Large intestine (tissue), 3 donors: ENCODE measurements around the gene HSD17B12. TPM values are rescaled to one million over a fixed set of nuclear protein-coding genes. Genes with fewer than 3 reads are reported as not detected.

Experiments used
- DNase-seq, 2 donors: peaks; one replicate each; pipeline versions ENCODE4 v3.0.0 to v3.0.0-alpha.2; 2013
- H3K27ac ChIP-seq: one replicate; pipeline ENCODE4 v1.5.1; 2013; ENCODE audit warnings: low read length
- H3K27me3 ChIP-seq: 2 replicates; pipeline ENCODE4 v1.6.1; 2013; ENCODE audit warnings: low read length; ENCODE audit not compliant: control insufficient read depth, insufficient read depth
- H3K36me3 ChIP-seq: 2 replicates; pipeline ENCODE4 v1.6.1; 2013; ENCODE audit warnings: low read length; ENCODE audit not compliant: control insufficient read depth, insufficient read depth
- H3K4me1 ChIP-seq: one replicate; pipeline ENCODE4 v1.6.1; 2013; ENCODE audit warnings: low read length; ENCODE audit not compliant: control insufficient read depth, insufficient read depth
- H3K4me3 ChIP-seq: one replicate; pipeline ENCODE4 v1.5.1; 2013; ENCODE audit warnings: low read length
- H3K9me3 ChIP-seq: one replicate; pipeline ENCODE4 v1.6.1; 2013; ENCODE audit warnings: mild to moderate bottlenecking, low read depth, low read length, moderate library complexity; ENCODE audit not compliant: control insufficient read depth
- WGBS: methylation state at CpG from one replicate; pipeline ENCODE4 v1.1.5; 2013; ENCODE audit warnings: low lambda C conversion rate; ENCODE audit not compliant: insufficient coverage; 5-methylcytosine and 5-hydroxymethylcytosine counted together
- polyA plus RNA-seq: library from polyadenylated mRNA; unstranded; fragments of 120-200 nt; gene quantifications from one replicate; pipeline ENCODE4 v1.2.1, GENCODE V29; 2013

Gene HSD17B12
- polyA plus RNA-seq, 1 donor: 84.4 TPM

DNA sequence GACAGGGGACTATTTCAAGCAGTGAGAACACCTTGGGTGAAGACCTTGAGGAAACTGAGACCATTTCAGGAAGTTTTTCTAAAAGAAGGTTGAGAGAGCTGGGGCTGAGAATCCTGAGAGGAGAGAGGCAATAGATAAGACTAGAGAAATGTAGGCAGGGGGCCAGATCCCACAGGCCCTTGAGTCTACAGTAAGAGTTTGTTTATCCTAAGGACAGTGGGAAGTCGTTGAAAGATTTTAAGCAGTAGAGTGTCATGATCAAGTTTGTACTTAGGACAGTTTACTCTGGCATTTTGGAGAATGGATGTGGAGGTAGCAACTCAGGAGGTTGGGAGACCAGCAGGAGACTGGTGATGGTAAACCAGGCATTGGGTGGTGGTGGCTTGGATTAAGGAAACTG is 17.1 kb downstream of the HSD17B12 start:
- no peak for DNase-seq
- no CpG with 5 or more reads among the region's 1 CpG for WGBS
- H3K4me1 ChIP-seq: no peaks in the 10 kb centered on the region
- H3K9me3 ChIP-seq: peaks cover 3% of the 10 kb centered on the region
- no peak overlapping the region for H3K27ac ChIP-seq
- no peaks in the 10 kb centered on the region for H3K36me3 ChIP-seq
- no peaks in the 10 kb centered on the region for H3K27me3 ChIP-seq
- H3K4me3 ChIP-seq: no peak overlapping the region

DNA sequence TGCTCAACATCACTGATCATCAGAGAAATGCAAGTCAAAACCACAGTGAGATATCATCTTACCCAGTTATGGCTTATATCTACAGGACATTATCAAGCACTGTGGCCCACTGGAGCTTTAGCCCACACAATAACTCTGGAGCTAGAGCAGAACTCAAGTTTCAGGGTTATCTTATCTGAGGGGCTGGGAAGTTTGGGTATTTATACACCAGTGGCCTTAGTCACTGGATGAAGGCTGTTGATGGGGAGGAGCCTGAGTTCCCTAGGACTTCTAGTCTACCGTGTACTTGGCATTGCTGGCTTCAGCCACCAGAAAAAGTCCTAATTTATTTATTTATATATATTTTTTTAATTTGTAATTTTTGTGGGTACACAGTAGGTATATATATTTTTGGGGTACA is 19.3 kb downstream of the HSD17B12 start:
- no CpG with 5 or more reads among the region's 1 CpG for WGBS
- no peaks in the 10 kb centered on the region for H3K27me3 ChIP-seq
- no peaks in the 10 kb centered on the region for H3K36me3 ChIP-seq

DNA sequence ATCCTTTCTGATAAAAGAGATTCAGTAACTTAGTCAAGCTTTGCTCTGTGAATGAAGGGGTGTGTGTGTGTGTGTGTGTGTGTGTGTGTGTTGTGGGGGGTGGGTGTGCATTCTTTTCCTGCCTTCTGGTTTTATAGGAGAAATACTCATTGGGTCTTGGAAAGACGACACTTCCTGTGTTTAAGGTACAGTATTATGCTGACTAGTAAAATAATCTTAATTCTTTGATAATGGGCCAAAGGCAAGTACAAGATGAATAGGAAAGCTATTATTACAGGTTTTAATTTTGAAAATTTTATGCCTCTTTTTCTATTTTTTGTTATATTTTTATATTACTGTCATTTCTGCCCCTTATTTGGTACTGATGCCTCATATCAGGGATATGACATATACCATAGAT is 26.1 kb downstream of the HSD17B12 start:
- DNase-seq: no peak
- peaks cover 9% of the 10 kb centered on the region for H3K9me3 ChIP-seq
- no peaks in the 10 kb centered on the region for H3K27me3 ChIP-seq
- H3K27ac ChIP-seq: no peak overlapping the region
- H3K4me1 ChIP-seq: no peaks in the 10 kb centered on the region
- WGBS: 100% methylated on average over 1 of the region's 1 CpG
- peaks cover 4% of the 10 kb centered on the region for H3K36me3 ChIP-seq
- H3K4me3 ChIP-seq: no peak overlapping the region

More for the DNA sequence above, 19.3 kb downstream of the HSD17B12 start:
- Histone ChIP-seq H3K9me3 (peaks cover 9% of the 10 kb centered on the region), H3K4me3 (no peak overlapping the region), H3K27ac (no peak overlapping the region), H3K4me1 (no peaks in the 10 kb centered on the region)
- no peak for DNase-seq

DNA sequence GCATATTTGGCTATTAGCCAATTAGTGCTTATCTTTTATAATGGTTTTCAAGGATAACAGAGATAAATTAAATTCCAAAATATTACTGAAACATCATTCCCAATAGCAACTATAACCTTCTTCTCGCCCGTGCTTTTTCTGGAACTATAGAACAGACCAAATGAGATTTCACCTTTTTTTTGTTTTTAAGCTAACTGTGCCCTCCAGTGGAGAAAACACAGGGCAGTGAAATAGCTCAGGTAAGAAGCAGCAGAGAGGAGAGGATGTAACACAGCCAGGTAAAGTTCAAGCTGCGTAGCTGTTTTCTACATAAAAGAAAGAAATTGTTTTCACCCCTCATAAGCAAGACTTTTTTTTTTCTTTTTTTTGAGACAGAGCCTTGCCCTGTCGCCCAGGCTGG is 28.2 kb downstream of the HSD17B12 start:
- WGBS: 100% methylated on average over 2 of the region's 4 CpGs
- no peaks in the 10 kb centered on the region for H3K9me3 ChIP-seq
- no peak for DNase-seq
- no peak overlapping the region for H3K4me3 ChIP-seq
- H3K27ac ChIP-seq: no peak overlapping the region
- no peaks in the 10 kb centered on the region for H3K27me3 ChIP-seq
- peaks cover 4% of the 10 kb centered on the region for H3K36me3 ChIP-seq
- no peaks in the 10 kb centered on the region for H3K4me1 ChIP-seq

DNA sequence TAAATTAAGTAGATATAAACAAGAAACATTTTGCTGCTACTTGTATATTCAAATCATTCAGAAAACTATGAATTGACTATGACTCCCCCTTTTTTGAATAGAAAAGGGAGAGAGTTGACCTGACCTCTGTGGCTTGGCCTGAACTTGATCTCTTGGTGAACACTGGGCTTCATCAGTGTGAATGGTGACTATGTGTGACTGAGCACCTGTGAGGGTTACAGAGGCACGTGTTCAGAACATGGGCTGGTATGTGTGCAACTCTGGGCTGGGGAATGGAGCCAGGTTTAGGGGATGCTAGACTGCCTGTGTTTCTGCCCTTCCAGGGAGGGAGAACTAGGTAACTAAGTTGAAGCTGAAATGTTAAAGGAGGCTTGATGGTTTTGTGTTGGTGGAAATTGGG is 29.2 kb downstream of the HSD17B12 start:
- Histone ChIP-seq H3K4me3 (no peak overlapping the region), H3K36me3 (peaks cover 4% of the 10 kb centered on the region), H3K9me3 (no peaks in the 10 kb centered on the region), H3K27ac (no peak overlapping the region), H3K27me3 (no peaks in the 10 kb centered on the region), H3K4me1 (no peaks in the 10 kb centered on the region)
- no CpG with 5 or more reads among the region's 1 CpG for WGBS
- no peak for DNase-seq

DNA sequence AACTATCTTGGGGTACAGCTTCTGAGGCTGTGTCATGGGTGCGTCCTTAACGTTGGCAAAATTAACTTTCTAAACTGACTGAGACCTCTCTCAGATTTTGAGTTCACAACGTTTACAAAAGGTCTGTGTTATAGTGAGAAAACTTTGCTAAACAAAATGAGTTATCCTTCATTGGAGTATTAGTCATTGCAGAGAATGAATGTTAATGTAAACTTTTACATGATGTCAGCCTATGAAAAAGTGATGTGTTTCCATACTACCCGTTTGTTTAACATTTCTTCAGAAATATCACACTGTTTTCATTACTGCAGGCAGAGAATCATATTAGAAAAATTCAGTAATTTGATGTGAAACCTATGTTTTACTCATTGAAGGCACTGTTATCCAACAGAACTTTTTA is 32.1 kb downstream of the HSD17B12 start:
- H3K4me3 ChIP-seq: no peak overlapping the region
- H3K27ac ChIP-seq: no peak overlapping the region
- H3K9me3 ChIP-seq: peaks cover 2% of the 10 kb centered on the region
- no CpG with 5 or more reads among the region's 4 CpGs for whole genome bisulfite sequencing
- peaks cover 3% of the 10 kb centered on the region for H3K36me3 ChIP-seq
- no peaks in the 10 kb centered on the region for H3K4me1 ChIP-seq
- H3K27me3 ChIP-seq: no peaks in the 10 kb centered on the region
- no peak for DNase-seq

DNA sequence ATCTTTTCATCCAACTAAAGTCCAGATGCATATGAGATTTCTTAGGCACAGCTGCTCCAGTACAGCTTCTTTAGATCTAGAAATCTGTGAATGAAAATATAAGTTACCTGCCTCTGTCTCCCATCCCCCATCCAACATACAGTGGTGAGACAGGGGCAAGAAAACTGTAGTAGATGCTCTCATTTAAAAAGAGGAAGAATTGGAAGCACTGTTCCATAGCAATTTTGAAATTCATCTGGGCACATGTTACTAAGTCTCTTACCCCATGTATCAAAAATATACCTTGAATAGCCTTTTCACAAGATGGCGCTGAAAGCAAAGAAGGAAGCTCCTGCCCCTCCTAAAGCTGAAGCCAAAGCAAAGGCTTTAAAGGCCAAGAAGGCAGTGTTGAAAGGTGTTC is 37.8 kb downstream of the HSD17B12 start:
- WGBS: 100% methylated on average over 1 of the region's 1 CpG
- no peak overlapping the region for H3K4me3 ChIP-seq
- peaks cover 11% of the 10 kb centered on the region for H3K36me3 ChIP-seq
- DNase-seq: no peak
- no peaks in the 10 kb centered on the region for H3K4me1 ChIP-seq
- H3K27ac ChIP-seq: no peak overlapping the region
- no peaks in the 10 kb centered on the region for H3K27me3 ChIP-seq
- H3K9me3 ChIP-seq: peaks cover 6% of the 10 kb centered on the region

DNA sequence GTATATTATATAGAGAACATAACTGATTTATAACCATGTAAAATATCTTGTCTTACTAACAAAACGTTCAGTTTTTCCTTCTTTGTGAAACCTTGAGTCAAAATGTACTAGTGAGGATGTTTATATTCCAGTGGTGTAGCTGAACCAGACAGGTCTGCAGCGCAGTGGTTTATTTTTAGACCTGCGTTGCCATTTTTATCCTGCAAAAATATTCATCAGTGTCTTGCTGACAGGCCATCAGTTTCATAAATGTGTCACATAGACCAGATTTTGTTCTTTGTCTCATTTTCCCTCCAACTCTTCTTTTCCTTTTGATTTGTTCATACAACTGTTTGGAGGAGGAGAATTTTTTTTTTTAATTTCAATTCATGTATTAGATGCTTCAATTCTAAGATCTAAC is 43.1 kb downstream of the HSD17B12 start:
- no peaks in the 10 kb centered on the region for H3K9me3 ChIP-seq
- no CpG with 5 or more reads among the region's 3 CpGs for WGBS
- H3K4me3 ChIP-seq: no peak overlapping the region
- no peak overlapping the region for H3K27ac ChIP-seq
- DNase-seq: no peak
- no peaks in the 10 kb centered on the region for H3K27me3 ChIP-seq
- peaks cover 5% of the 10 kb centered on the region for H3K36me3 ChIP-seq
- no peaks in the 10 kb centered on the region for H3K4me1 ChIP-seq

DNA sequence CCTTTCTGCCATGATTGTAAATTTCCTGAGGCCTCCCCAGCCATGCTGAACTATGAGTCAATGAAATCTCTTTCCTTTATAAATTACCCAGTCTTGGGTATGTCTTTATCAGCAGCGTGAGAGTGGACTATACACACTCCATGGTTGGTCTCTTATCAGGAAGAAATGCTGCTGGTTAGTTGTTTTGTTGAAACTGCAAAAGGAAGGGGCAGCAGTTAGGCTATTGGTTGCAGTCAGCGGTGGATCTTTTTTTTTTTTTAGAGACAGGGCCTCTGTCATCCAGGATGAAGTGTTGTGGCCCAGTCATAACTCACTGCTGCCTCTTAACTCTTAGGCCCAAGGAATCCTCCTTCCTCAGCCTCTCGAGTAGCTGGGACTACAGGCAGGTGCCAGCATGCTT is 51.7 kb downstream of the HSD17B12 start:
- Histone ChIP-seq H3K27me3 (no peaks in the 10 kb centered on the region), H3K4me3 (no peak overlapping the region), H3K36me3 (peaks cover 6% of the 10 kb centered on the region), H3K27ac (no peak overlapping the region), H3K9me3 (peaks cover 2% of the 10 kb centered on the region), H3K4me1 (no peaks in the 10 kb centered on the region)
- no CpG with 5 or more reads among the region's 3 CpGs for WGBS
- DNase-seq: peak in 1 of 2 donors; percentile 41

DNA sequence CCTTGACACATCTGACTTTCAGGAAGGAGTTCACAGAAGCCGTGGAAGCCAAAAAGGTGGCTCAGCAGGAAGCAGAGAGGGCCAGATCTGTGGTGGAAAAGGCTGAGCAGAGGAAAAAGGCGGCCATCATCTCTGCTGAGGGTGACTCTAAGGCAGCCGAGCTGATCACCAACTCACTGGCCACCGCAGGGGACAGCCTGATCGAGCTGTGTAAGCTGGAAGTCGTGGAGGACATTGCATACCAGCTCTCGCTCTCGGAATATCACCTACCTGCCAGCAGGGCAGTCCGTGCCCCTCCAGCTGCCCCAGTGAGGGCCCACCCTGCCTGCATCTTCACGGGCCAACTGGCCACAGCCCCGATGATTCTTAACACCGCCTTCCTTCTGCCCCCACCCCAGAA is 53.7 kb downstream of the HSD17B12 start:
- Histone ChIP-seq H3K27me3 (no peaks in the 10 kb centered on the region), H3K9me3 (peaks cover 2% of the 10 kb centered on the region)

DNA sequence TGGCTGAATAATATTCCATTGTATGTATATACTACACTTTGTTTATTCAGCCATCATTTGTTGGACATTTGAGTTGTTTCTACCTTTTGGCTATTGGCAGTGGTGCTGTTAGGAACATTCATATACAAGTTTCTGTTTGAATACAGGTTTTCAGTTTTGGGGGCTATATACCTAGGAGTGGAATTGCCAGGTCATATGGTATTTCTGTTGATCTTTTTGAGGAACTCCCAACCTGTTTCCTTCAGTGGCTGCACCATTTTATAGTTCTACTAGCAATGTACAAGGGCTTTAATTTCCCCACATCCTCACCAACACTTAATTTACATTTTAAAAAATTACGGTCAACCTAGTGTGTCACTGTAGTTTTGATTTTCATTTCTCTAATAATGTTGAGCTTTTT is 54.6 kb downstream of the HSD17B12 start:
- no peak overlapping the region for H3K4me3 ChIP-seq
- H3K9me3 ChIP-seq: peaks cover 2% of the 10 kb centered on the region
- H3K36me3 ChIP-seq: peaks cover 6% of the 10 kb centered on the region
- WGBS: 100% methylated on average over 1 of the region's 1 CpG
- no peak overlapping the region for H3K27ac ChIP-seq
- H3K4me1 ChIP-seq: no peaks in the 10 kb centered on the region
- no peaks in the 10 kb centered on the region for H3K27me3 ChIP-seq
- no peak for DNase-seq

More for the DNA sequence above, 53.7 kb downstream of the HSD17B12 start:
- Histone ChIP-seq H3K4me3 (no peak overlapping the region), H3K4me1 (no peaks in the 10 kb centered on the region), H3K27ac (no peak overlapping the region), H3K36me3 (peaks cover 6% of the 10 kb centered on the region)
- DNase-seq: no peak
- WGBS: no CpG with 5 or more reads among the region's 12 CpGs
